ENCODE results near the gene ACTR6.
"Not testable (repeated sequence)": the region's sequence is repeated elsewhere in the genome, so short reads cannot be mapped to it uniquely, and the experiment has no call there.

The ACTR6 gene

GRCh38 chr12:100219328-100220109, 18.9 kb downstream of the ACTR6 start:
- DNase-seq (ENCODE audit: low read depth in 3 of 3, low spot score in 1 of 3), result no peak

- DNase-seq (ENCODE audit: low read depth in 3 of 3, low spot score in 1 of 3), result no peak
Observed at GRCh38 chr12:100221523-100221922, 20.9 kb downstream of the ACTR6 start.

- DNase-seq (ENCODE audit: low read depth in 3 of 3, low spot score in 1 of 3), result not testable (repeated sequence)
Observed at GRCh38 chr12:100222173-100222572, 21.6 kb downstream of the ACTR6 start.

- DNase-seq (ENCODE audit: low read depth in 3 of 3, low spot score in 1 of 3), result no peak
Observed at GRCh38 chr12:100225491-100225890, 24.9 kb downstream of the ACTR6 start.

- DNase-seq (ENCODE audit: low read depth in 3 of 3, low spot score in 1 of 3), result no peak
Observed at GRCh38 chr12:100229036-100229635, 28.5 kb downstream of the ACTR6 start.

- no peak for DNase-seq (ENCODE audit: low read depth in 3 of 3, low spot score in 1 of 3)
Observed at GRCh38 chr12:100229876-100230275, 29.3 kb downstream of the ACTR6 start.

- DNase-seq (ENCODE audit: low read depth in 3 of 3, low spot score in 1 of 3), result not testable (repeated sequence)
Observed at GRCh38 chr12:100231873-100232272, 31.3 kb downstream of the ACTR6 start.

GRCh38 chr12:100234166-100234565, 33.6 kb downstream of the ACTR6 start:
- DNase-seq (ENCODE audit: low read depth in 3 of 3, low spot score in 1 of 3), result no peak

GRCh38 chr12:100234591-100235304, 34.1 kb downstream of the ACTR6 start:
- DNase-seq (ENCODE audit: low read depth in 3 of 3, low spot score in 1 of 3), result no peak

GRCh38 chr12:100238801-100239200, 38.2 kb downstream of the ACTR6 start:
- no peak for DNase-seq (ENCODE audit: low read depth in 3 of 3, low spot score in 1 of 3)

GRCh38 chr12:100239589-100239988, 39.0 kb downstream of the ACTR6 start:
- DNase-seq (ENCODE audit: low read depth in 3 of 3, low spot score in 1 of 3), result no peak

GRCh38 chr12:100243137-100243536, 42.5 kb downstream of the ACTR6 start:
- no peak for DNase-seq (ENCODE audit: low read depth in 3 of 3, low spot score in 1 of 3)

- DNase-seq (ENCODE audit: low read depth in 3 of 3, low spot score in 1 of 3), result no peak
Observed at GRCh38 chr12:100247765-100248164, 47.1 kb downstream of the ACTR6 start.

GRCh38 chr12:100248886-100249285, 48.3 kb downstream of the ACTR6 start:
- DNase-seq (ENCODE audit: low read depth in 3 of 3, low spot score in 1 of 3), result no peak

- DNase-seq (ENCODE audit: low read depth in 3 of 3, low spot score in 1 of 3), result no peak
Observed at GRCh38 chr12:100249941-100250340, 49.3 kb downstream of the ACTR6 start.

GRCh38 chr12:100251917-100252316, 51.3 kb downstream of the ACTR6 start:
- no peak for DNase-seq (ENCODE audit: low read depth in 3 of 3, low spot score in 1 of 3)

- DNase-seq (ENCODE audit: low read depth in 3 of 3, low spot score in 1 of 3), result no peak
Observed at GRCh38 chr12:100253437-100253836, 52.8 kb downstream of the ACTR6 start.

GRCh38 chr12:100254876-100255275, 54.3 kb downstream of the ACTR6 start:
- DNase-seq (ENCODE audit: low read depth in 3 of 3, low spot score in 1 of 3), result no peak

GRCh38 chr12:100258127-100258526, 57.5 kb downstream of the ACTR6 start:
- no peak for DNase-seq (ENCODE audit: low read depth in 3 of 3, low spot score in 1 of 3)

GRCh38 chr12:100263131-100263530, 62.5 kb downstream of the ACTR6 start:
- no peak for DNase-seq (ENCODE audit: low read depth in 3 of 3, low spot score in 1 of 3)

- DNase-seq (ENCODE audit: low read depth in 3 of 3, low spot score in 1 of 3), result not testable (repeated sequence)
Observed at GRCh38 chr12:100265107-100265506, 64.5 kb downstream of the ACTR6 start.
